OCI-LY1 (cell line): Measurements from ENCODE around the gene NEK5.
"Not testable (repeated sequence)": the region's sequence is repeated elsewhere in the genome, so short reads cannot be mapped to it uniquely, and the experiment has no call there.

Source experiments
- CTCF ChIP-seq: fragments of 200-600 bp; sonication (generic), shearing (Covaris generic); IDR thresholded peaks from 2 replicates; pipeline ENCODE4 v1.5.1; 2017; ENCODE audit warnings: mild to moderate bottlenecking, antibody characterized with exemption, low read length, moderate library complexity, mixed read lengths
- EZH2 ChIP-seq: fragments of 200-600 bp; sonication (generic), shearing (Covaris generic); IDR thresholded peaks from 2 replicates; pipeline ENCODE4 v1.8.0; 2017; ENCODE audit warnings: borderline replicate concordance, mixed run types, mild to moderate bottlenecking, antibody characterized with exemption, low read length, moderate library complexity, mixed read lengths

- TF ChIP-seq CTCF, EZH2: not testable (repeated sequence)
Measured at GRCh38 chr13:52030401-52030800, 98.5 kb downstream of the NEK5 start.
